A673 (cell line): Measurements from ENCODE around the gene CEP57L1. TPM values are rescaled to one million over a fixed set of nuclear protein-coding genes. Genes with fewer than 3 reads are reported as not detected.

Source experiments
- BruUV-seq: library from RNA; stranded (reverse); fragments of 400-500 nt; replicated peaks from 2 replicates; lab custom pipeline; 2021; lab: Mats Ljungman, UMichigan
- CTCF ChIA-PET: fragments of 300-600 bp; sonication (Branson Sonifier 250); formaldehyde crosslinking; loops from one replicate; lab custom pipeline; 2022; ENCODE audit warnings: antibody characterized with exemption; lab: Charles Lee
- POLR2A ChIA-PET: fragments of 300-600 bp; sonication (Branson Sonifier 250); formaldehyde crosslinking; loops from one replicate; lab custom pipeline; 2022; ENCODE audit warnings: antibody characterized with exemption; ENCODE audit not compliant: low non-redundant PET; lab: Charles Lee
- DNase-seq: peaks from one replicate; pipeline ENCODE4 v3.0.0-alpha.2; 2015; ENCODE audit warnings: low spot score
- H3K27ac ChIP-seq: fragments of 200-600 bp; sonication (generic); 2 replicates; pipeline ENCODE4 v1.5.1; 2016; ENCODE audit warnings: mixed run types, low read depth, mild to moderate bottlenecking, mixed read lengths, antibody characterized with exemption, low read length; ENCODE audit not compliant: poor library complexity, severe bottlenecking
- H3K27me3 ChIP-seq: fragments of 200-600 bp; sonication (generic); replicated peaks from 2 replicates; pipeline ENCODE4 v1.6.1; 2017; ENCODE audit warnings: mixed run types, low read depth, mild to moderate bottlenecking, mixed read lengths, antibody characterized with exemption, low read length; ENCODE audit not compliant: insufficient read depth, poor library complexity
- H3K36me3 ChIP-seq: fragments of 200-600 bp; sonication (generic); 2 replicates; pipeline ENCODE4 v1.6.1; 2016; ENCODE audit warnings: mixed run types, mild to moderate bottlenecking, mixed read lengths, antibody characterized with exemption, low read length; ENCODE audit not compliant: insufficient read depth, poor library complexity, severe bottlenecking
- H3K4me1 ChIP-seq: fragments of 200-600 bp; sonication (generic); 2 replicates; pipeline ENCODE4 v1.6.1; 2017; ENCODE audit warnings: mixed run types, mild to moderate bottlenecking, mixed read lengths, antibody characterized with exemption, low read length; ENCODE audit not compliant: insufficient read depth, poor library complexity, severe bottlenecking
- H3K4me3 ChIP-seq: fragments of 200-600 bp; sonication (generic); 2 replicates; pipeline ENCODE4 v1.5.1; 2016; ENCODE audit warnings: low read depth, mixed run types, mild to moderate bottlenecking, mixed read lengths, low read length; ENCODE audit not compliant: poor library complexity, severe bottlenecking
- H3K9me3 ChIP-seq: fragments of 200-600 bp; sonication (generic); 2 replicates; pipeline ENCODE4 v1.6.1; 2016; ENCODE audit warnings: mixed run types, low read depth, mild to moderate bottlenecking, mixed read lengths, antibody characterized with exemption, low read length; ENCODE audit not compliant: poor library complexity, severe bottlenecking
- EZH2 ChIP-seq: fragments of 200-600 bp; sonication (generic); IDR thresholded peaks from 2 replicates; pipeline ENCODE4 v1.6.1; 2017; ENCODE audit warnings: borderline replicate concordance, low read depth, mild to moderate bottlenecking, mixed read lengths, antibody characterized with exemption, low read length; ENCODE audit not compliant: poor library complexity, severe bottlenecking
- intact Hi-C: fragments of 100-400 bp; cut with micrococcal nuclease; formaldehyde crosslinking; loops from one replicate; pipeline ENCODE4 v1.10.0; 2022; ENCODE audit not compliant: unreplicated experiment
- total RNA-seq: library from RNA; stranded (reverse); gene quantifications from 2 replicates; pipeline ENCODE4 v1.2.3, GENCODE V29; 2021
- TF ChIP-seq, protein P1 (sequence below): fragments of 300-800, 200-600 bp; sonication (generic); conservative IDR thresholded peaks from 2 replicates; pipeline ENCODE4 v1.5.1; 2017; ENCODE audit warnings: low read depth, mild to moderate bottlenecking, antibody characterized with exemption, low read length, moderate library complexity, mixed read lengths

Gene CEP57L1
- total RNA-seq, 1 experiment from 2014 or later = 25.7 TPM

DNA sequence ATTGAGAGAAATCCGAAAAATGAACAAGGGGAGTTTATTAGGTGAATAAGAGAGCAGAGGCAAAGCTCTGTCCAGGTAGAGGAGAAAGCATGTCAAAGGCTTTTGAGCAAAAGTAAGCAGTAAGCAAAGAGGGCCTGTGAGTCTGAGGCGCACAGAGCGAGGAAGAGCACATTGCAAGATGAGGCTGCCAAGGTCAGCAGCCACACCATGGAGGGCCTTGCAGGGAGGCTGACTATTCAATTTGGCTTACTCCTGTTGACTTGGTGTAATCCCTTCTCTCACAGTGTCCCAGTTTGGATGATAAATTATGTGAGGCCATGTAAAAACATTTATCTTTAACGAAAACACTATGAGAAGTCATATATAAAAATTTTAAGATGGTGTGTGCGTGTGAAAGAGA lies 33.1 kb upstream of the CEP57L1 start:
- Histone ChIP-seq H3K36me3 (no peaks in the 10 kb centered on the region), H3K27me3 (no peaks in the 10 kb centered on the region), H3K9me3 (no peaks in the 10 kb centered on the region), H3K4me3 (no peak overlapping the region), H3K4me1 (no peaks in the 10 kb centered on the region), H3K27ac (no peak overlapping the region)
- no peak for TF ChIP-seq EZH2
- TF ChIP-seq, protein P1, sequence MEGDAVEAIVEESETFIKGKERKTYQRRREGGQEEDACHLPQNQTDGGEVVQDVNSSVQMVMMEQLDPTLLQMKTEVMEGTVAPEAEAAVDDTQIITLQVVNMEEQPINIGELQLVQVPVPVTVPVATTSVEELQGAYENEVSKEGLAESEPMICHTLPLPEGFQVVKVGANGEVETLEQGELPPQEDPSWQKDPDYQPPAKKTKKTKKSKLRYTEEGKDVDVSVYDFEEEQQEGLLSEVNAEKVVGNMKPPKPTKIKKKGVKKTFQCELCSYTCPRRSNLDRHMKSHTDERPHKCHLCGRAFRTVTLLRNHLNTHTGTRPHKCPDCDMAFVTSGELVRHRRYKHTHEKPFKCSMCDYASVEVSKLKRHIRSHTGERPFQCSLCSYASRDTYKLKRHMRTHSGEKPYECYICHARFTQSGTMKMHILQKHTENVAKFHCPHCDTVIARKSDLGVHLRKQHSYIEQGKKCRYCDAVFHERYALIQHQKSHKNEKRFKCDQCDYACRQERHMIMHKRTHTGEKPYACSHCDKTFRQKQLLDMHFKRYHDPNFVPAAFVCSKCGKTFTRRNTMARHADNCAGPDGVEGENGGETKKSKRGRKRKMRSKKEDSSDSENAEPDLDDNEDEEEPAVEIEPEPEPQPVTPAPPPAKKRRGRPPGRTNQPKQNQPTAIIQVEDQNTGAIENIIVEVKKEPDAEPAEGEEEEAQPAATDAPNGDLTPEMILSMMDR = no peak
- BruUV-seq = no TSS peak
- CTCF ChIA-PET = no interaction called here
- no peak for DNase-seq
- POLR2A ChIA-PET = interaction anchor here (0.6 kb wide), 1 partner anchor 74 kb away, joined by 5 read pairs; no protein-coding TSS in a partner anchor
- intact Hi-C loops = no loop called here

DNA sequence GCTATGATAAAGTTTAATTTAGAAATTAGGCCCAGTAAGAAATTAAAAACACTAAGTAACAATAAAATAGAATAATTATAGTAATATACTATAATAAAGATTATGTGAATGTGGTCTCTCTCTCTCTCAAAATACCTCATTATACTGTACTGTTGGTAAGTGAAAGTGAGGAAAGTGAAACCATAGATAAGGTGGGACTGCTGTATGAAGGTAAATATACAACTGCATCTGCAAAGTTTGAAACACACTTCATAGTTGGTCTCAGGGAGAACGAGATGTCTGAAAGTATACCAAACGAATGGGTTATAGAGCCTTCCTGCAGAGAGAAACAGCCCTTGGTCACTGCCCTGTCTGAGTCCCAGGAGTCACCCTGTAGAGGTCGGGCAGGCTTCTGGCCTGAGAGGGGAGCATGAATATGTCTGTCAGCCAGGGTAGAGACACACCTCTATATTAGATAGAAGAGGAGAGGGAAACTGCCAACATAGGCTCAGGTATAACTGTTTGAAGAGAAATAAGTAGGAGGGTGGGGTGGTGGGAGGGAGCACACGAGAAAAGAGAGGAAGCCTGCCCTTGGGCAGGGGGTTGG lies 32.4 kb upstream of the CEP57L1 start:
- ChIA-PET POLR2A (no interaction called here), CTCF (no interaction called here)
- H3K27me3 ChIP-seq = no peaks in the 10 kb centered on the region
- no peak overlapping the region for H3K27ac ChIP-seq
- no TSS peak for BruUV-seq
- intact Hi-C loops = no loop called here
- TF ChIP-seq EZH2 = no peak
- TF ChIP-seq, protein P1 = no peak
- no peak for DNase-seq
- no peaks in the 10 kb centered on the region for H3K36me3 ChIP-seq
- H3K9me3 ChIP-seq = no peaks in the 10 kb centered on the region
- H3K4me3 ChIP-seq = no peak overlapping the region
- no peaks in the 10 kb centered on the region for H3K4me1 ChIP-seq

DNA sequence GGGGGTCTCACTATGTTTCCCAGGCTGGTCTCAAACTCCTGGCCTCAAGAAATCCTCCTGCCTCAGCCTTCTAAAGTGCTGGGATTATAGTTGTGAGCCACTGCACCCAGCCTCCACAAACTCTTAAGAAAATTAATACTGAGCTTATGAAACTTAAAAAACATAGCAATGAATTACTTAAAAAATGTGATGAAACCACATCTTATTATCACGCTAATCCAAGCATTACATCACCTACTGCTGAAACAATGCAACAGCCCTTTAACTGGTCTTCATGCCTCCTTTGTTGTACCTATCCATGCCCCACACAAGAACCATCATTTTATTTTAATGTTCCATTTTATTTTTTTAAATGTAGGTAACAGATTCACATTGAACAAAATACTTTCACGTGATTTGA lies 25.6 kb upstream of the CEP57L1 start:
- H3K4me1 ChIP-seq = peaks cover 3% of the 10 kb centered on the region
- POLR2A ChIA-PET = no interaction called here
- H3K27ac ChIP-seq = no peak overlapping the region
- intact Hi-C loops = loop anchor here (5.0 to 10.0 kb wide), 4 partner anchors 177 to 955 kb away; no protein-coding TSS in a partner anchor
- no TSS peak for BruUV-seq
- no peaks in the 10 kb centered on the region for H3K9me3 ChIP-seq
- no peaks in the 10 kb centered on the region for H3K27me3 ChIP-seq
- no peak for DNase-seq
- CTCF ChIA-PET = no interaction called here
- no peaks in the 10 kb centered on the region for H3K36me3 ChIP-seq
- TF ChIP-seq, protein P1 = no peak
- no peak for TF ChIP-seq EZH2
- no peak overlapping the region for H3K4me3 ChIP-seq
